ENCODE measurements around the gene IARS2. TPM values are rescaled to one million over a fixed set of nuclear protein-coding genes. Genes with fewer than 3 reads are reported as not detected.
"Not testable (repeated sequence)": the region's sequence is repeated elsewhere in the genome, so short reads cannot be mapped to it uniquely, and the experiment has no call there.

Gene IARS2
- total RNA-seq, 1 experiment from 2014 or later, result 72.9 TPM

- H2BK15ac ChIP-seq (ENCODE audit: low read depth, low read length), result no peak overlapping the region
- H2AFZ ChIP-seq (ENCODE audit: low read length), result no peak overlapping the region
- Mint-ChIP-seq H3K4me3 (no peak overlapping the region), H3K27ac (no peak overlapping the region), H3K36me3 (ENCODE audit: insufficient read depth in 1 of 3, low read depth in 3 of 3) (peaks cover 23 to 69% (median 61%) of the 10 kb centered on the region in 3 experiments; a peak in 6 of 7 replicates), H3K27me3 (ENCODE audit: low read depth) (no peaks in the 10 kb centered on the region), H3K4me1 (peaks cover 7 to 8% of the 10 kb centered on the region in 2 experiments), H3K9me3 (no peaks in the 10 kb centered on the region; a peak in 1 of 5 replicates)
- no peak overlapping the region for H3K23ac ChIP-seq (ENCODE audit: insufficient read length, low read depth, low read length)
- no peak overlapping the region for H2BK120ac ChIP-seq (ENCODE audit: low read depth, low read length, poor library complexity, severe bottlenecking)
- no peak overlapping the region for H3K27ac ChIP-seq (ENCODE audit: insufficient read length, low read depth, low read length)
- no peak overlapping the region for H3K18ac ChIP-seq (ENCODE audit: insufficient read length, low read depth, low read length)
- H2AK5ac ChIP-seq (ENCODE audit: insufficient read length, low read length), result no peak overlapping the region
- no peaks in the 10 kb centered on the region for H3K79me2 ChIP-seq (ENCODE audit: insufficient read depth, low read length)
- no peak overlapping the region for H4K5ac ChIP-seq (ENCODE audit: insufficient read length, low read depth, low read length)
- H3T11ph ChIP-seq (ENCODE audit: low read length), result no peak overlapping the region
- H2BK12ac ChIP-seq (ENCODE audit: insufficient read length, low read depth, low read length), result no peak overlapping the region
- H3K27me3 ChIP-seq (ENCODE audit: insufficient read depth, low read length), result no peaks in the 10 kb centered on the region
- H3K14ac ChIP-seq (ENCODE audit: insufficient read depth, low read length), result no peak overlapping the region
- DNase-seq, result no peak
- H4K20me1 ChIP-seq (ENCODE audit: control insufficient read depth, insufficient read depth, insufficient read length), result no peaks in the 10 kb centered on the region
- no peaks in the 10 kb centered on the region for H3K79me1 ChIP-seq (ENCODE audit: insufficient read depth, low read depth, low read length, poor library complexity, severe bottlenecking)
- TF ChIP-seq CTCF (conservative IDR thresholded peaks at IDR 0.05), result no peak
- H3K4ac ChIP-seq (ENCODE audit: low read depth, low read length), result no peak overlapping the region
- H2BK20ac ChIP-seq (ENCODE audit: low read depth, low read length, poor library complexity, severe bottlenecking), result no peak overlapping the region
- H3K9ac ChIP-seq (ENCODE audit: extremely low read depth, insufficient read length, low read length), result no peak overlapping the region
- no peaks in the 10 kb centered on the region for H3K4me1 ChIP-seq (ENCODE audit: insufficient read depth, low read length)
- H4K91ac ChIP-seq (ENCODE audit: insufficient read length, low read depth, low read length), result no peak overlapping the region
- H2BK5ac ChIP-seq (ENCODE audit: insufficient read length, low read length), result no peak overlapping the region
- no peak overlapping the region for H3K4me2 ChIP-seq (ENCODE audit: insufficient read depth, insufficient read length, low read length)
- H4K8ac ChIP-seq (replicated peaks; ENCODE audit: insufficient read length, low read depth, low read length), result no peak overlapping the region
- no peak overlapping the region for H3K56ac ChIP-seq (ENCODE audit: insufficient read length, low read depth, low read length)
- H3K9me3 ChIP-seq (ENCODE audit: control insufficient read depth, low read depth, low read length), result no peaks in the 10 kb centered on the region
- H3K23me2 ChIP-seq (ENCODE audit: insufficient read length, low read depth, low read length, poor library complexity, severe bottlenecking), result peaks cover 1% of the 10 kb centered on the region
Observed at GRCh38 chr1:220099826-220100225, 5.9 kb downstream of the IARS2 start.

- not testable (repeated sequence) for H3K4me2 ChIP-seq (ENCODE audit: insufficient read depth, insufficient read length, low read length); H2AFZ ChIP-seq (ENCODE audit: low read length); H2AK5ac ChIP-seq (ENCODE audit: insufficient read length, low read length); H3K27me3 Mint-ChIP-seq (ENCODE audit: low read depth); H3K9me3 ChIP-seq (ENCODE audit: control insufficient read depth, low read depth, low read length); H3K27me3 ChIP-seq (ENCODE audit: insufficient read depth, low read length); H2BK12ac ChIP-seq (ENCODE audit: insufficient read length, low read depth, low read length); H3K18ac ChIP-seq (ENCODE audit: insufficient read length, low read depth, low read length); H3K79me2 ChIP-seq (ENCODE audit: insufficient read depth, low read length); H3K9me3 Mint-ChIP-seq; H3T11ph ChIP-seq (ENCODE audit: low read length); H4K5ac ChIP-seq (ENCODE audit: insufficient read length, low read depth, low read length); H2BK20ac ChIP-seq (ENCODE audit: low read depth, low read length, poor library complexity, severe bottlenecking); H3K23ac ChIP-seq (ENCODE audit: insufficient read length, low read depth, low read length); H2BK5ac ChIP-seq (ENCODE audit: insufficient read length, low read length); DNase-seq; H3K4me1 ChIP-seq (ENCODE audit: insufficient read depth, low read length); H3K4me3 Mint-ChIP-seq; H2BK15ac ChIP-seq (ENCODE audit: low read depth, low read length); H3K56ac ChIP-seq (ENCODE audit: insufficient read length, low read depth, low read length); H3K9ac ChIP-seq (ENCODE audit: extremely low read depth, insufficient read length, low read length); H2BK120ac ChIP-seq (ENCODE audit: low read depth, low read length, poor library complexity, severe bottlenecking); H3K4me1 Mint-ChIP-seq; H4K20me1 ChIP-seq (ENCODE audit: control insufficient read depth, insufficient read depth, insufficient read length); H3K4ac ChIP-seq (ENCODE audit: low read depth, low read length); H3K27ac Mint-ChIP-seq; H4K91ac ChIP-seq (ENCODE audit: insufficient read length, low read depth, low read length); H3K27ac ChIP-seq (ENCODE audit: insufficient read length, low read depth, low read length); H3K79me1 ChIP-seq (ENCODE audit: insufficient read depth, low read depth, low read length, poor library complexity, severe bottlenecking); H4K8ac ChIP-seq (replicated peaks; ENCODE audit: insufficient read length, low read depth, low read length); H3K23me2 ChIP-seq (ENCODE audit: insufficient read length, low read depth, low read length, poor library complexity, severe bottlenecking); H3K14ac ChIP-seq (ENCODE audit: insufficient read depth, low read length)
- peaks cover 24 to 71% (median 68%) of the 10 kb centered on the region in 3 experiments; a peak in 6 of 7 replicates for H3K36me3 Mint-ChIP-seq (ENCODE audit: insufficient read depth in 1 of 3, low read depth in 3 of 3)
- WGBS (ENCODE audit: extremely low coverage, insufficient read length, low lambda C conversion rate), result no CpG with 5 or more reads among the region's 6 CpGs
Observed at GRCh38 chr1:220110473-220110872, 16.5 kb downstream of the IARS2 start.
